ENCODE measurements around the gene THSD7B. TPM values are rescaled to one million over a fixed set of nuclear protein-coding genes. Genes with fewer than 3 reads are reported as not detected.
"Not testable (repeated sequence)": the region's sequence is repeated elsewhere in the genome, so short reads cannot be mapped to it uniquely, and the experiment has no call there.

Gene THSD7B
- total and polyA plus RNA-seq, 2 experiments from 2014 or later: not detected

GRCh38 chr2:136966485-136966884 is 201.1 kb downstream of the THSD7B start:
- Histone ChIP-seq H3K9me3 (ENCODE audit: low read depth) (no peaks in the 10 kb centered on the region), H3K36me3 (no peaks in the 10 kb centered on the region), H3K27ac (no peak overlapping the region), H3K4me3 (no peak overlapping the region), H3K4me1 (ENCODE audit: low read depth) (no peaks in the 10 kb centered on the region), H3K27me3 (no peaks in the 10 kb centered on the region)
- TF ChIP-seq, protein P1, sequence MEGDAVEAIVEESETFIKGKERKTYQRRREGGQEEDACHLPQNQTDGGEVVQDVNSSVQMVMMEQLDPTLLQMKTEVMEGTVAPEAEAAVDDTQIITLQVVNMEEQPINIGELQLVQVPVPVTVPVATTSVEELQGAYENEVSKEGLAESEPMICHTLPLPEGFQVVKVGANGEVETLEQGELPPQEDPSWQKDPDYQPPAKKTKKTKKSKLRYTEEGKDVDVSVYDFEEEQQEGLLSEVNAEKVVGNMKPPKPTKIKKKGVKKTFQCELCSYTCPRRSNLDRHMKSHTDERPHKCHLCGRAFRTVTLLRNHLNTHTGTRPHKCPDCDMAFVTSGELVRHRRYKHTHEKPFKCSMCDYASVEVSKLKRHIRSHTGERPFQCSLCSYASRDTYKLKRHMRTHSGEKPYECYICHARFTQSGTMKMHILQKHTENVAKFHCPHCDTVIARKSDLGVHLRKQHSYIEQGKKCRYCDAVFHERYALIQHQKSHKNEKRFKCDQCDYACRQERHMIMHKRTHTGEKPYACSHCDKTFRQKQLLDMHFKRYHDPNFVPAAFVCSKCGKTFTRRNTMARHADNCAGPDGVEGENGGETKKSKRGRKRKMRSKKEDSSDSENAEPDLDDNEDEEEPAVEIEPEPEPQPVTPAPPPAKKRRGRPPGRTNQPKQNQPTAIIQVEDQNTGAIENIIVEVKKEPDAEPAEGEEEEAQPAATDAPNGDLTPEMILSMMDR (IDR thresholded peaks at IDR 0.05; ENCODE audit: low read depth, low read length): no peak
- DNase-seq (ENCODE audit: low read depth in 1 of 2, low spot score in 1 of 2): no peak

DNA sequence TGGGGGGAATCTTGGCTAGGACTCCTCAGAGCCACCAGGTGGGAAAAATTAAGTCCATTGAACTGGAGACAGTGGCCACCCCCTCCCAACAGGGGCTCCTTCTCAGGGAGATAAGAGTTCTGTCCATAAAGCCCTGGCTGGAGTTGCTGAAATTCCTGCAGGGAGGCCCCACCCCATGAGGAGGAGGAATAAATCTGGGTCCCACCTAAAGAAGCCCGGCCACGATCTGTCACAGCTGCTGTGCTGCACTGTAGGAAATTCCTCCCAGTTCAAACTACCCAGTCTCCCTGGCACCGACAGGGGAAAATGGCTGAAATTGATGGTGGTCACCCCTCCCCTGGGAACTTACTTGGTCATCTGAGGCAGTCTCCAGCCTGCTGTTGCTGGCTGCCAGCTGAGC is 215.0 kb downstream of the THSD7B start:
- Histone ChIP-seq H3K36me3 (no peaks in the 10 kb centered on the region), H3K9me3 (ENCODE audit: low read depth) (no peaks in the 10 kb centered on the region), H3K4me1 (ENCODE audit: low read depth) (no peaks in the 10 kb centered on the region), H3K27ac (no peak overlapping the region), H3K27me3 (no peaks in the 10 kb centered on the region), H3K4me3 (no peak overlapping the region)
- DNase-seq (ENCODE audit: low read depth in 1 of 2, low spot score in 1 of 2): no peak
- TF ChIP-seq, protein P1 (IDR thresholded peaks at IDR 0.05; ENCODE audit: low read depth, low read length): no peak

GRCh38 chr2:136981689-136982088 is 216.3 kb downstream of the THSD7B start:
- not testable (repeated sequence) for H3K9me3 ChIP-seq (ENCODE audit: low read depth); DNase-seq (ENCODE audit: low read depth in 1 of 2, low spot score in 1 of 2); H3K27me3 ChIP-seq; H3K4me1 ChIP-seq (ENCODE audit: low read depth); H3K4me3 ChIP-seq; H3K27ac ChIP-seq; H3K36me3 ChIP-seq

DNA sequence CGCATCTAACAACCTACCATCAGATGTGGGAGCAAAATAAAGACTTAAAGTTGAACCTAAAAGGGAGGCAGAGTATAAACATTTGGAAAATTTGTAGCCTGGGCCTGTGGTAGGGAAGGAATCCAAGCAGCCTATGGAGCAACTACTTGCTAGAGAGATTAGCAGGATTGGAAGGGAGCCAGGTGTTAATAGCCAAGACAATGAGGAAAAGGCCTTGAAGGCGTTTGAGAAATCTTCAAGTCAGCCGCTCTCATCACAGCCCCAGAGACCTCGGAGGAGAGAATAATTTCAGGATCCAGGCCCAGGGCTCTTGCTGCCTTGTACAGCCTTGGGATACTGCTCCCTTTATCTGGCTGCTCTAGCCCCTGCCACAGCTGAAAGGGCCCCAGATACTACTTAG is 219.7 kb downstream of the THSD7B start:
- DNase-seq (ENCODE audit: low read depth in 1 of 2, low spot score in 1 of 2): peak in 1 of 2 donors; percentile 0
- Histone ChIP-seq H3K4me3 (no peak overlapping the region), H3K27ac (no peak overlapping the region), H3K27me3 (no peaks in the 10 kb centered on the region), H3K36me3 (no peaks in the 10 kb centered on the region), H3K4me1 (ENCODE audit: low read depth) (no peaks in the 10 kb centered on the region), H3K9me3 (ENCODE audit: low read depth) (no peaks in the 10 kb centered on the region)
- TF ChIP-seq, protein P1 (IDR thresholded peaks at IDR 0.05; ENCODE audit: low read depth, low read length): no peak

- Histone ChIP-seq H3K27me3 (no peaks in the 10 kb centered on the region), H3K4me1 (ENCODE audit: low read depth) (no peaks in the 10 kb centered on the region), H3K9me3 (ENCODE audit: low read depth) (no peaks in the 10 kb centered on the region), H3K4me3 (no peak overlapping the region), H3K36me3 (no peaks in the 10 kb centered on the region), H3K27ac (peak overlapping the region; percentile 54)
- TF ChIP-seq, protein P1 (IDR thresholded peaks at IDR 0.05; ENCODE audit: low read depth, low read length): no peak
- peak in 1 of 2 donors; percentile 28 for DNase-seq (ENCODE audit: low read depth in 1 of 2, low spot score in 1 of 2)
These were observed 221.4 kb downstream of the THSD7B start for GRCh38 chr2:136986605-136987221.

GRCh38 chr2:136990316-136990715 is 225.0 kb downstream of the THSD7B start:
- H3K27ac ChIP-seq: no peak overlapping the region
- TF ChIP-seq, protein P1 (IDR thresholded peaks at IDR 0.05; ENCODE audit: low read depth, low read length): no peak
- no peaks in the 10 kb centered on the region for H3K4me1 ChIP-seq (ENCODE audit: low read depth)
- H3K27me3 ChIP-seq: no peaks in the 10 kb centered on the region
- DNase-seq (ENCODE audit: low read depth in 1 of 2, low spot score in 1 of 2): no peak
- H3K9me3 ChIP-seq (ENCODE audit: low read depth): no peaks in the 10 kb centered on the region
- H3K36me3 ChIP-seq: no peaks in the 10 kb centered on the region
- H3K4me3 ChIP-seq: no peak overlapping the region
